GM23248 (cell line): ENCODE data around the gene MTRR.

Experiments
- EZH2 ChIP-seq: fragments of 200-600 bp; sonication (generic); IDR thresholded peaks from 2 replicates; pipeline ENCODE4 v1.6.1; 2018; ENCODE audit warnings: antibody characterized with exemption, mild to moderate bottlenecking; ENCODE audit not compliant: insufficient read depth, poor library complexity, severe bottlenecking
- EZH2phosphoT487 ChIP-seq: fragments of 200-600 bp; sonication (generic); IDR thresholded peaks from 2 replicates; pipeline ENCODE4 v1.6.1; 2018; ENCODE audit warnings: antibody characterized with exemption, moderate library complexity, mild to moderate bottlenecking, low read depth; ENCODE audit not compliant: insufficient read depth

GRCh38 chr5:7855611-7856010 is 13.3 kb upstream of the MTRR start:
- no peak for TF ChIP-seq EZH2phosphoT487
- no peak for TF ChIP-seq EZH2
